ENCODE results near the gene PEX14.

Gene PEX14

GRCh38 chr1:10671622-10672342, 197.0 kb downstream of the PEX14 start:
- TF ChIP-seq, protein P1, sequence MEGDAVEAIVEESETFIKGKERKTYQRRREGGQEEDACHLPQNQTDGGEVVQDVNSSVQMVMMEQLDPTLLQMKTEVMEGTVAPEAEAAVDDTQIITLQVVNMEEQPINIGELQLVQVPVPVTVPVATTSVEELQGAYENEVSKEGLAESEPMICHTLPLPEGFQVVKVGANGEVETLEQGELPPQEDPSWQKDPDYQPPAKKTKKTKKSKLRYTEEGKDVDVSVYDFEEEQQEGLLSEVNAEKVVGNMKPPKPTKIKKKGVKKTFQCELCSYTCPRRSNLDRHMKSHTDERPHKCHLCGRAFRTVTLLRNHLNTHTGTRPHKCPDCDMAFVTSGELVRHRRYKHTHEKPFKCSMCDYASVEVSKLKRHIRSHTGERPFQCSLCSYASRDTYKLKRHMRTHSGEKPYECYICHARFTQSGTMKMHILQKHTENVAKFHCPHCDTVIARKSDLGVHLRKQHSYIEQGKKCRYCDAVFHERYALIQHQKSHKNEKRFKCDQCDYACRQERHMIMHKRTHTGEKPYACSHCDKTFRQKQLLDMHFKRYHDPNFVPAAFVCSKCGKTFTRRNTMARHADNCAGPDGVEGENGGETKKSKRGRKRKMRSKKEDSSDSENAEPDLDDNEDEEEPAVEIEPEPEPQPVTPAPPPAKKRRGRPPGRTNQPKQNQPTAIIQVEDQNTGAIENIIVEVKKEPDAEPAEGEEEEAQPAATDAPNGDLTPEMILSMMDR (conservative IDR thresholded peaks at IDR 0.05; ENCODE audit: low read depth), result no peak
- no peak for DNase-seq (ENCODE audit: low spot score)
- POLR2A ChIA-PET (ENCODE audit: low non-redundant PET), result no interaction called here
- CTCF ChIA-PET, result no interaction called here
- peak overlapping the region; percentile 4; the same call in 1 of the 2 replicates for H3K27ac ChIP-seq

DNA sequence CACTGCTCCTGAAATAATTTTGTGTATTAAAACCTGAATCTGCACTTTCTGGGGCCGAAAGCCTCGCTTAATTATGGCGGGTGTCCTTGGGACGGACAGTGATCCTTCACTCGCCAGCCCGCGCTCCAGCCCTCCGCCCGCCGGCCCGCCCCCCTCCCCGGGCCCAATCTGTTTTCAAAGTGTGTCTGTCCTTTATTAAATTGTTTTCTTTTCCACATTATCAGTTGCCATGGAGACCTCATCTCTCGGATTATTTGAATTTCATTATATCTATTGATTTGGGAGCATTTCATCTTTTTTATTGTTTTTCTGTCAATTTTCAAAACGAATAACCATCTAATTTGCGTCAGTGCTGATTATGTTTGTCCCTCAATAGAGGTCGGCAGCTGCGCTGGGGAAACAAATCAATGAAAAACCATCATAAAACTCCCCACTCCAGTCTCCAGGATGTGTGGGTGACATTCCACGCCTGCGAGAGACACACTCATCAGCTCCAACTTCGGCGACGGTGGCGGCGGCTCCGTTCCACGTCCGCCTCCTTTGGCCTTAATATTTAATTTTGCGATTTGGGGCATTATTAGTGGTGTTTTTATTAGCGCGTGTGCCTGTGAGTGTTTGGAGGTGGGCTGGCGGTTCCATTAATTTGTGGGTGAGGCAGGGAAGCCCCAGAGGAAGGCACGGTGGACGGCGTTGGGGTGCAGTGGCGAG, 197.7 kb downstream of the PEX14 start:
- no peak for DNase-seq (ENCODE audit: low spot score)
- ChIA-PET CTCF (no interaction called here), POLR2A (ENCODE audit: low non-redundant PET) (no interaction called here)
- TF ChIP-seq, protein P1 (conservative IDR thresholded peaks at IDR 0.05; ENCODE audit: low read depth), result no peak
- no peak overlapping the region for H3K27ac ChIP-seq

- CTCF ChIA-PET, result interaction anchor here (0.7 kb wide), 1 partner anchor 194 kb away, joined by 4 read pairs; no protein-coding TSS in a partner anchor
- TF ChIP-seq, protein P1 (conservative IDR thresholded peaks at IDR 0.05; ENCODE audit: low read depth), result no peak
- DNase-seq (ENCODE audit: low spot score), result no peak
- H3K27ac ChIP-seq, result no peak overlapping the region
- POLR2A ChIA-PET (ENCODE audit: low non-redundant PET), result no interaction called here
These were observed 198.5 kb downstream of the PEX14 start for GRCh38 chr1:10673109-10673711.

DNA sequence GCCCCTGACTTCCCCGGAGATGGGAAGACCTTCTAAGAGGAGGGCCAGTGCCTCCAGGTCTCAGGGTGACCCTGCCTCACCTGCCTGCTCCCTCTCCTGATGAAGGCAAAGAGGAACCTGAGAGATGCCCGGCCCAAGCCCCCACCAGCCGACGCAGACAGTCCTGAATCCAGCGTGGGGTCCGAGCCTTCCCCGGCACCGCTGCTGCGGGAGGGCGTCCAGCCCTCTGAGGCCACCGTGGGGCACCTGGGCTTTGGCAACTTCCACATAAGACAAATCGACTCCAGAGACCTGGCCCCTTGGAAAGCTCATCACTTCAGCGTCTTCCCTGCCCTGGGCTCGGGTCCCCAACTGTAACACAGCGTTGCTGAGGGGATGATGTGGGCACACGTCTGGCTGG, 199.5 kb downstream of the PEX14 start:
- no peak for DNase-seq (ENCODE audit: low spot score)
- ChIA-PET CTCF (no interaction called here), POLR2A (ENCODE audit: low non-redundant PET) (no interaction called here)
- no peak overlapping the region; the same call in 1 of the 2 replicates for H3K27ac ChIP-seq
- TF ChIP-seq, protein P1 (conservative IDR thresholded peaks at IDR 0.05; ENCODE audit: low read depth), result no peak

DNA sequence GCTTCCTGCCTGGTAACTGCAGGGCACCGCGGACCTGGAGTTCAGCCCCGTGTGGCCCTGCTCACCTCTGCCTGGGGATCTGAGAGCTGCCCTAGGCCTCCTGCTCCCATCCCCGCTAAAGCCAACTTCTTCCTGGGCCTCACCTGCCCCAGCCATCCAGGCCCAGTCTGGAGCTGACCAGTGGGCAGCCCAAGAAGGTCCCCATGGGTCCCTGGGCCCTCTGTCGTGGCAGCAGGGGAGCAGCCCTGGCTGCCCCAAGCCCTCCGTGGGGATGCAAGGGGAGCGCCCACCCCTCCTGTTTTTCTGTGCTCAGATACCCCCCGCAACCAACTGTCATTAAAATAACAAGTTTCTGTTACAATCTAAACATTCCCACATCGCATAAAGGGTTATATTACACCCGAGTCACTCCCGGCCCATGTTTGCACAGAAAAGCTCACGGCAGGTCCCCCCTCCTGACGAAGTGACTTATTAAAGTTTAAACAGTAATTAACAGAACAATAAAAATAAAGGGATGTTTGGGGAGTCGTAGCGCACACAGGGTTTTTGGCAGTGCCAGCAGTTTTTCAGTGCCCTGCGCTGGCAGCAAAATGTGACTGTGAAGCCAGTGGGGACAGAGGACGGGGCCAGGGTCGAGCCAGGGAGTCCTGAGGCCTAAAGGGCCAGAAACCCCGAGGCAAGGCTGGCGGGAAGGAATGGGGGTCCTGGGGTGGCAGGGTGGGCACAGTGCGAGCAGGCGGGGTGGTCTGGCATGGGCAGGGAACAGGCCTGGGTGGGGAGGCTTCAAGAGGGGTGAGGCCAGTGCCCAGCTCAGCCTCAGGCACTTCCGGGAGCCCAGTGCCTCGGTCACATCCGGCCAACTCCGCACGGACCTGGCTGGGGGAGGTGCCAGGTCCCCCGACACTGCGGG, 200.2 kb downstream of the PEX14 start:
- ChIA-PET CTCF (no interaction called here), POLR2A (ENCODE audit: low non-redundant PET) (no interaction called here)
- peak overlapping the region; percentile 16 for H3K27ac ChIP-seq
- DNase-seq (ENCODE audit: low spot score), result no peak
- TF ChIP-seq, protein P1 (conservative IDR thresholded peaks at IDR 0.05; ENCODE audit: low read depth), result no peak

- TF ChIP-seq, protein P1 (conservative IDR thresholded peaks at IDR 0.05; ENCODE audit: low read depth), result no peak
- DNase-seq (ENCODE audit: low spot score), result no peak
- ChIA-PET POLR2A (ENCODE audit: low non-redundant PET) (interaction anchor here (0.6 kb wide), 1 partner anchor 15 kb away, joined by 4 read pairs; no protein-coding TSS in a partner anchor), CTCF (no interaction called here)
- H3K27ac ChIP-seq, result no peak overlapping the region; the same call in 1 of the 2 replicates
These were observed 201.1 kb downstream of the PEX14 start for GRCh38 chr1:10675813-10676212.

Data from RWPE1 (cell line).